HG02763 (cell line): ENCODE measurements around the gene FAM120A.
"Not testable (repeated sequence)": the region's sequence is repeated elsewhere in the genome, so short reads cannot be mapped to it uniquely, and the experiment has no call there.

Experiments
- ATAC-seq: cut with Tn5 transposase; IDR thresholded peaks from one replicate; pipeline ENCODE4 v1.9.1; 2021; ENCODE audit warnings: mild to moderate bottlenecking, moderate library complexity; ENCODE audit not compliant: unreplicated experiment

The FAM120A gene

GRCh38 chr9:93450945-93451815 lies at the start of gene FAM120A:
TSS of gene FAM120A (plus strand) at chr9:93451685. CDS start at chr9:93451916, 231 bp downstream.
- ATAC-seq = peak; percentile 62

GRCh38 chr9:93406371-93406770 lies 45.1 kb upstream of the FAM120A start:
- no peak for ATAC-seq

- no peak for ATAC-seq
These were observed 38.0 kb upstream of the FAM120A start for GRCh38 chr9:93413530-93413929.

GRCh38 chr9:93415176-93415690 lies 36.3 kb upstream of the FAM120A start:
- ATAC-seq = no peak

GRCh38 chr9:93416530-93417235 lies 34.8 kb upstream of the FAM120A start:
- no peak for ATAC-seq

GRCh38 chr9:93417538-93417937 lies 33.9 kb upstream of the FAM120A start:
- no peak for ATAC-seq

GRCh38 chr9:93419023-93419422 lies 32.5 kb upstream of the FAM120A start:
- no peak for ATAC-seq

- ATAC-seq = no peak
These were observed 28.4 kb upstream of the FAM120A start for GRCh38 chr9:93422977-93423616.

- no peak for ATAC-seq
These were observed 23.7 kb upstream of the FAM120A start for GRCh38 chr9:93427655-93428379.

- ATAC-seq = no peak
These were observed 19.9 kb upstream of the FAM120A start for GRCh38 chr9:93431539-93432105.

- ATAC-seq = no peak
These were observed 18.5 kb upstream of the FAM120A start for GRCh38 chr9:93432964-93433363.

GRCh38 chr9:93434056-93434455 lies 17.4 kb upstream of the FAM120A start:
- no peak for ATAC-seq

GRCh38 chr9:93435386-93435785 lies 16.1 kb upstream of the FAM120A start:
- no peak for ATAC-seq

- ATAC-seq = no peak
These were observed 15.3 kb upstream of the FAM120A start for GRCh38 chr9:93436218-93436617.

- ATAC-seq = no peak
These were observed 14.7 kb upstream of the FAM120A start for GRCh38 chr9:93436655-93437407.

GRCh38 chr9:93437996-93438395 lies 13.5 kb upstream of the FAM120A start:
- ATAC-seq = no peak

GRCh38 chr9:93439301-93439700 lies 12.2 kb upstream of the FAM120A start:
- not testable (repeated sequence) for ATAC-seq

- ATAC-seq = no peak
These were observed 10.4 kb upstream of the FAM120A start for GRCh38 chr9:93440896-93441580.

GRCh38 chr9:93446073-93446472 lies 5.4 kb upstream of the FAM120A start:
- no peak for ATAC-seq
